ENCODE data around the gene VWA1. TPM values are rescaled to one million over a fixed set of nuclear protein-coding genes. Genes with fewer than 3 reads are reported as not detected.
A peak's percentile ranks its signal among the peaks of the same experiment; 100 is the strongest.

VWA1 gene, protein sequence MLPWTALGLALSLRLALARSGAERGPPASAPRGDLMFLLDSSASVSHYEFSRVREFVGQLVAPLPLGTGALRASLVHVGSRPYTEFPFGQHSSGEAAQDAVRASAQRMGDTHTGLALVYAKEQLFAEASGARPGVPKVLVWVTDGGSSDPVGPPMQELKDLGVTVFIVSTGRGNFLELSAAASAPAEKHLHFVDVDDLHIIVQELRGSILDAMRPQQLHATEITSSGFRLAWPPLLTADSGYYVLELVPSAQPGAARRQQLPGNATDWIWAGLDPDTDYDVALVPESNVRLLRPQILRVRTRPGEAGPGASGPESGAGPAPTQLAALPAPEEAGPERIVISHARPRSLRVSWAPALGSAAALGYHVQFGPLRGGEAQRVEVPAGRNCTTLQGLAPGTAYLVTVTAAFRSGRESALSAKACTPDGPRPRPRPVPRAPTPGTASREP
- total RNA-seq, result 6.9 and 7.7 TPM in 2 replicates

DNA sequence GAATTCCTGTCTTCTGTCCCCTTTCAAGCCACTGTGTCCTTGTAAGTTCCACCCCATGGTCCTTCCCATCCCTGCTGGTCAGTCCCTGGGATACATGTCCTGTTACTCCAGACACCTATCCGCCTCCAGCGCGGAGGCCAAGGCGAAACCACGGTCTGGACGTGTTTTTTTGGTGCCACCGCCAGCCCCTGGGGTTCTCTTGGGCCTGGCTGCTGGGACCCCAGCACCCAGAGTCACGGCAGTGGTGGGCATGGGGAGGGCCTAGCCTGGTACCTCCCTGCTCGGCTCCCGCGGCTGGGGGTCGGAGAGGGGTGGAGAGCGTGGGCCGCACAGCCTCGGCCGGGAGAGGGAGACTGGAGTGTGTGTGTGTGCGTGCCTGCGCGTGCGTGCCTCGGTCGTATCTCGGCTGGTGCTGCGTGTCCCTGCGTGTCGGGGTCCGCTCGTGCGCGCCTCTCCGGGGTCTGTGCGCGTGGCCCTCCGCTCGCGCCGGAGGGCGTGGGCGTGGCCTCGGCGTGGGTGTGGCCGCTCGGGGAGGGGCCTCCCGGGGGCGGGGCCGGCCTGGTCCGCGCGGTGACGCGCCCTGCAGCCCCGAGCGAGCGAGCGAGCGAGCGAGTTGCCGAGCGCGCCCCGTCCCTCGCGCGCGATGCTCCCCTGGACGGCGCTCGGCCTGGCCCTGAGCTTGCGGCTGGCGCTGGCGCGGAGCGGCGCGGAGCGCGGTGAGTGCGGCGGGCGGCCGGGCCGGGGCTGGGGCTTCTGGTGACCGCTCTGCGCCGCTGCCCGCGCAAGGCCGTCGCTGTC, at the start of gene VWA1:
Gene VWA1, plus strand, starts transcription at position 585 of the 798 bp plus-strand sequence. Its CDS starts 59 bp downstream, at position 644.
- peak; percentile 27 to 77 for DNase-seq (ENCODE audit: low read depth in 2 of 2)

DNA sequence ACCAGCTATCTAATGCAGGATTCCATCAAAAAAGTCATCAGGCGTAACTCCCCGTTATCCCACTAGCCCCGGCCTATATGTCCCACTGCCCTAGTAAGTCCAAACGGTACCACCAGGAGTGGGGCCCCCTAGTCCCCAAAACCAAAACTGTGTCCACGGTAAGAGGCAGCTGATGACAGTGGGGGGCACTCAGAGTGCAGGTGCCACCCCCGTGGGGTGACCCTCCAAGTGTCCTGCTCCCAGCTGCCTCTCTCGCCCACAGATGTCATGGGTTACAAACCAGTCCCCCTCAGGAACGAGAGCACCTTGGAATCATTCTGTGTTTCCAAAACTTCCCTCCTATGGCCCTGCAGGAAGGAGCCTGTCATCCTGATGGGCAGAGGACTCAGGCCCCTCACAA, 49.6 kb upstream of the VWA1 start:
- no peak for DNase-seq (ENCODE audit: low read depth in 2 of 2)

DNA sequence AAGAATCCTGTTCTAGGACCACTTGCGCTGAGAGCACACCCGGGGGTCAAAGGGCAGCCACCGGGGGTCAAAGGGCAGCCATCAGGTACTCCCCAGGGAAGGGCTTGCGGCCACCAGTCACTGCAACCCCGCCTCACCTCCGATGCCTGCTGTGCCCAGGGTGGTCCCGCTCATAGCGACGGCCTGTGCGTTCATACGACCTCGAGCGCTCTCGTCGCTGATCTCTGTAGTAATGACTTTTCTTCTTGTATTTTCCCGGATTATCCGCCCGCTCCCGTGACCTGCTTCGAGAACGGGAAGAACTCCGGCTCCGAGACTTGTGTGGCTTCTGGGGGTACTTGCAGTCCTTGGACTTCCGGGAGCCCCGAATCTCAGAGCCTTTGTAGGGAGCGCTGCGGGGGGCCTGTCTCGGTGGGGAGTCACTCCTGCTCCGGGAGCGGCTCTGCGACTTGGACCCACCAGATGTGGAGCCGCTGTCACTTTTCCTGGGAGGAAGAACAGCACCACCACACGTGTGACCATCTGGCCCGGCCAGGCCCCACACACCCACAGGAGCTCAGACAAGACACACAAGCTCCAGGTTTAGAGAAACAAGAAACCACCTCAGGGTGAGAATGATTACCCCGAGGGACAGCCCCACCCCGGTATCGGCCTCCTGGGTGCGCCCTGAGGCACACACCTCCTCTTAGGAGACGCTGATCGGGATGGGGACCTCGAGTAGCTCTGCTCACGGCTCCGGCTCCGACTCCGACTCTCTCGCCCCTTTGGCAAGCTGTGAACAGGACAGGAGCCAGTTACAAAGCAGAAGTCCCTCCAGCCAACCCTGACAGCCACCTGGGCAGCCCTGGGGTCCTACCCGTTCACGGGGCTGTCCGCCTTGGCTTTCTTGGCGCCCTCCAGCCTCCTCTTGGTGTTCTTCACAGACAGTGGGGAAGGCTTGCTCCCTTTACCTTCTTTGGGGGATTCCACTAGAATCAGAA, 48.1 kb upstream of the VWA1 start:
- no peak for DNase-seq (ENCODE audit: low read depth in 2 of 2)

- no peak for DNase-seq (ENCODE audit: low read depth in 2 of 2)
Measured at GRCh38 chr1:1388078-1388472, 47.4 kb upstream of the VWA1 start.

GRCh38 chr1:1390675-1391074, 44.8 kb upstream of the VWA1 start:
- DNase-seq (ENCODE audit: low read depth in 2 of 2), result no peak

DNA sequence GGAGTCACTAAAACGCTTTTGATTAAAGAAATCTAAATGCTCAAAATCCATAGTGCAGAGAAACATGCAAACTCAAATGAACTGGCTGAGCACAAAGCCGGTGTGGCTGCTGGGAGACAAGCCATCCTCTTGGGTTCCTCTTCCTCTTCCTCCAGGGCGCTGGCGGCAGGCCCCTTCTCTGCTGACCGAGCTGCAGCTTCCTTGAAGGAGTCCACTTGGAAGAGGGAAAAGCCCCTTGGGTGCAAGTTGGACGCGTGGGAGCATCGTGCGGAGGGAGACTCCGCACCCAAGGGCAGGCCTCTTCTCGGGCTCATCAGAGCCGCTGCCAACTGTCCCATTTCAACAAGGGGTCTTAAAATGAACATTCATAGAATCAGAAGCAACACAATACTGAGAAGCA, 44.3 kb upstream of the VWA1 start:
- DNase-seq (ENCODE audit: low read depth in 2 of 2), result no peak

DNA sequence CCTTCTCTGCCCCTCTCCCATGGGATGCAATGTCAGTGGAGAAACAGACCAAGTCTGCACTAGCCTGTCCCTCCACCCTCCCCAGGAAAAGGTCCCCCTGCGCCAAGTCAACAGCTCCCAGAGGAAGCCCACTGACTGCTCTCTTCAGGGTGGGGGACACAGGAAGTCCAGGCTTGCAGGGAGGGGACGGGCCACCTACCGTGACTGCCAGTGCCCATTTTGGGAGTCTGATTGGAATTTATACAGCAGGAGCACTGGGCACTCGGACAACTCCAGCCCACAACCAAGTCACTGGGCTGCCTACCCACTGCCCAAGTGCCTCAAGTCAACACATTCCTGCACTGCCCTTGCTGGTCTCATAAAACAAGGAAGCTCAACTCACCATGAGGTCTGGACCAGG, 42.5 kb upstream of the VWA1 start:
- DNase-seq (ENCODE audit: low read depth in 2 of 2), result no peak

DNA sequence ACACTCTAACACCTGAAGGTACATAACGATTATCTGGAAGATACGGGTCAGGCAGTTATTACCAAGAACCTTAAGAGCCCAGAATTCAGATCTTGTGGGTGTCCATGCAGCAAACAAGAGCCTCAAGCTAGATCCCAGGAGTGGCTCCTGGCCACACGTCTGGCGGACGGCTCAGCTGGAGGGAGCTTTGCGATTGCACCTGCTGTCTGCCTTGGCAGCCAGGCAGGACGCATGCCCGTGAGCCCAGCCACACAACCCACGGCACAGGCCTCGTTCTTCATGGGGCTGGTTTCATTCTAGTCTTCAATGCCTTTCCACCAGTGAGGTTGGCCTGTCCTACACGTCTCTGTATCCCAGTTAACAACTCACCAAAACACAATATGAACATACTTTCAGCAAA, 42.1 kb upstream of the VWA1 start:
- DNase-seq (ENCODE audit: low read depth in 2 of 2), result no peak

GRCh38 chr1:1394116-1394515, 41.4 kb upstream of the VWA1 start:
- no peak for DNase-seq (ENCODE audit: low read depth in 2 of 2)

DNA sequence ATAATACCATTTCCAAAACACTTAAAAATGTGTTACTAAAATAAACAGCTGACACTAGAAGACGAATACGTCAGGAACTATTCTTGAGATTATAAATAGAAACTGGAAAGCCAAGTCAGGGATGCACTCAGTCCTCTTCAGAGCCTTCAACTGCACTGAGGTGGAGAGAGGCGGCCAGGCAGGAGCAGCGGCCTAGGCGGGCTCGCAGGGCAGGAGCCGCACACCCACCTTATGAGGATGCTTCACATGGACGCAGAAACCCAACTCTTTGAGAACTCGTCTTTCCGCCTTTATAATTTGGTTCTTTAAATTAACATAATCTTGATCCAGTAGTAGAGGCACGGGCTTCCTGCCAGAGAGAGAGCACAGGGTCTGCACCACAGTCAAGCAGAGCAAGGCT, 40.3 kb upstream of the VWA1 start:
- no peak for DNase-seq (ENCODE audit: low read depth in 2 of 2)

GRCh38 chr1:1397839-1398523, 37.5 kb upstream of the VWA1 start:
- peak in 1 of 2 donors; percentile 47 for DNase-seq (ENCODE audit: low read depth in 2 of 2)

GRCh38 chr1:1398677-1399186, 36.8 kb upstream of the VWA1 start:
- DNase-seq (ENCODE audit: low read depth in 2 of 2), result no peak

- DNase-seq (ENCODE audit: low read depth in 2 of 2), result peak; percentile 93 to 98
Measured at GRCh38 chr1:1399187-1399871, 36.2 kb upstream of the VWA1 start, which contains the start of gene CCNL2. TSS of gene CCNL2 (minus strand) at chr1:1399335. CDS start at chr1:1399306, 29 bp downstream.

- DNase-seq (ENCODE audit: low read depth in 2 of 2), result peak in 1 of 2 donors; percentile 36
Measured at GRCh38 chr1:1399872-1400575, 35.5 kb upstream of the VWA1 start.

- DNase-seq (ENCODE audit: low read depth in 2 of 2), result peak in 1 of 2 donors; percentile 27
Measured at GRCh38 chr1:1400576-1401456, 34.7 kb upstream of the VWA1 start.

- DNase-seq (ENCODE audit: low read depth in 2 of 2), result no peak
Measured at GRCh38 chr1:1401457-1402010, 34.0 kb upstream of the VWA1 start.

GRCh38 chr1:1402072-1402900, 33.2 kb upstream of the VWA1 start:
- DNase-seq (ENCODE audit: low read depth in 2 of 2), result peak; percentile 49 to 83
